LHCN-M2 (cell line): Measurements from ENCODE around the gene NOTCH1. TPM values are rescaled to one million over a fixed set of nuclear protein-coding genes. Genes with fewer than 3 reads are reported as not detected.
A peak's percentile ranks its signal among the peaks of the same experiment; 100 is the strongest.

Experiments
- DNase-seq: peaks from one replicate; pipeline ENCODE4 v3.0.0-alpha.2; 2012; ENCODE audit warnings: low read depth
- total RNA-seq: library from RNA; depleted of rRNA; stranded (reverse); fragments of >200 nt; gene quantifications from 2 replicates; pipeline ENCODE4 v1.2.3, GENCODE V29; 2014

The NOTCH1 gene
- total RNA-seq, 1 experiment from 2014 or later, result 9.1 TPM

- DNase-seq, result no peak
Observed at GRCh38 chr9:136517012-136517743, 28.7 kb downstream of the NOTCH1 start.

- no peak for DNase-seq
Observed at GRCh38 chr9:136516191-136516654, 29.6 kb downstream of the NOTCH1 start.

GRCh38 chr9:136515276-136515675 is 30.6 kb downstream of the NOTCH1 start:
- DNase-seq, result no peak

GRCh38 chr9:136514022-136514714 is 31.7 kb downstream of the NOTCH1 start:
- peak; percentile 14 for DNase-seq

- no peak for DNase-seq
Observed at GRCh38 chr9:136513191-136513590, 32.7 kb downstream of the NOTCH1 start.

GRCh38 chr9:136512651-136513071 is 33.2 kb downstream of the NOTCH1 start:
- no peak for DNase-seq

GRCh38 chr9:136511670-136512592 is 33.9 kb downstream of the NOTCH1 start:
- DNase-seq, result no peak

- DNase-seq, result no peak
Observed at GRCh38 chr9:136511144-136511669, 34.6 kb downstream of the NOTCH1 start.

GRCh38 chr9:136510561-136510960 is 35.3 kb downstream of the NOTCH1 start:
- no peak for DNase-seq

- DNase-seq, result no peak
Observed at GRCh38 chr9:136509549-136509948, 36.3 kb downstream of the NOTCH1 start.

GRCh38 chr9:136508729-136509500 is 36.9 kb downstream of the NOTCH1 start:
- DNase-seq, result no peak

- no peak for DNase-seq
Observed at GRCh38 chr9:136507992-136508375, 37.9 kb downstream of the NOTCH1 start.

- no peak for DNase-seq
Observed at GRCh38 chr9:136507221-136507991, 38.4 kb downstream of the NOTCH1 start.

GRCh38 chr9:136506425-136506824 is 39.4 kb downstream of the NOTCH1 start:
- DNase-seq, result no peak

- DNase-seq, result no peak
Observed at GRCh38 chr9:136505406-136506403, 40.1 kb downstream of the NOTCH1 start.

GRCh38 chr9:136504512-136505348 is 41.1 kb downstream of the NOTCH1 start:
- DNase-seq, result no peak

GRCh38 chr9:136502940-136503550 is 42.8 kb downstream of the NOTCH1 start:
- no peak for DNase-seq
